Colonic mucosa (tissue), 4 donors: ENCODE data around the gene GALNT14. TPM values are rescaled to one million over a fixed set of nuclear protein-coding genes. Genes with fewer than 3 reads are reported as not detected.

ENCODE experiments used
- DNase-seq: peaks from one replicate; pipeline ENCODE4 v3.0.0-alpha.2; 2020
- H3K27ac ChIP-seq: fragments of 200-600 bp; one replicate; pipeline ENCODE4 v1.8.0; 2021
- H3K27me3 ChIP-seq: fragments of 200-600 bp; one replicate; pipeline ENCODE4 v1.8.0; 2021
- H3K36me3 ChIP-seq: fragments of 200-600 bp; one replicate; pipeline ENCODE4 v1.8.0; 2021
- H3K4me1 ChIP-seq: fragments of 200-600 bp; one replicate; pipeline ENCODE4 v1.8.0; 2021; ENCODE audit warnings: mild to moderate bottlenecking
- H3K4me3 ChIP-seq: fragments of 200-600 bp; one replicate; pipeline ENCODE4 v1.8.0; 2021
- H3K9ac ChIP-seq, 2 donors: one replicate each; pipeline ENCODE4 v1.7.0; 2013; ENCODE audit warnings: control low read depth in 2 of 2, low read depth in 2 of 2, low read length in 2 of 2
- H3K9me3 ChIP-seq: fragments of 200-600 bp; one replicate; pipeline ENCODE4 v1.8.0; 2021
- intact Hi-C: fragments of 100-400 bp; cut with DNase I; formaldehyde crosslinking; loops from one replicate; pipeline ENCODE4 v1.14.1; 2022
- total RNA-seq, 2 donors: library from RNA; stranded (reverse); fragmentation: NEBNext Ultra II Directional in 1 of 2; extraction: Animal tissue kit (Norgen Biotek cat#: 25700) in 1 of 2; gene quantifications; one replicate each; pipeline ENCODE4 v1.2.1, GENCODE V29; 2021
- TF ChIP-seq, protein P1 (sequence below): fragments of 200-600 bp; IDR thresholded peaks from one replicate; pipeline ENCODE4 v1.8.0; 2022; ENCODE audit warnings: antibody characterized with exemption, mild to moderate bottlenecking
- donor health status: healthy.
- donor health status: DM: no; HTN: no; CAD: no.
- donor health status: DM: no; HTN: no; CAD: no.

The GALNT14 gene
- total RNA-seq, 2 donors from 2014 or later, result 0.15 to 0.45 TPM

DNA sequence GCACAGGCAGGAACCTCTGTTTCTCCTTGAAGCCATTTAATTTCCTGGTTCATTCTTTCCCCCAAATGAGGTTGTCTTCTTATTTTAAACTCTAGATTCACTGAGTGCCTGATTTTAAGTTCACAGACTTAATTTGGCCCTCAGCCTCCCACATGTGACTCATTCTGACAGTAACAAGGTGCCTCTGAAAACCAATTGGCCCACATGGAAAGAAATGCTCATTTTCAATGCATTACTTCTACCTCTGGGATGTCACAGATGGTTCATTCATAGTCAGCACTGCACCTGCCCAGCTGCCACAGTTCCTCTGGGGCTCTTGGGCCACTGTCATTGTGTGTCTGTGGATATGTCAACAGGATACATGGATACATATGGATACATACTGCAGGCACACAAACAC, 190.6 kb downstream of the GALNT14 start:
- DNase-seq, result no peak
- H3K4me1 ChIP-seq, result no peaks in the 10 kb centered on the region
- no peak overlapping the region for H3K27ac ChIP-seq
- no peak overlapping the region for H3K9ac ChIP-seq
- H3K4me3 ChIP-seq, result no peak overlapping the region
- intact Hi-C loops, result no loop called here
- no peaks in the 10 kb centered on the region for H3K36me3 ChIP-seq
- no peaks in the 10 kb centered on the region for H3K27me3 ChIP-seq
- no peaks in the 10 kb centered on the region for H3K9me3 ChIP-seq
- TF ChIP-seq, protein P1, sequence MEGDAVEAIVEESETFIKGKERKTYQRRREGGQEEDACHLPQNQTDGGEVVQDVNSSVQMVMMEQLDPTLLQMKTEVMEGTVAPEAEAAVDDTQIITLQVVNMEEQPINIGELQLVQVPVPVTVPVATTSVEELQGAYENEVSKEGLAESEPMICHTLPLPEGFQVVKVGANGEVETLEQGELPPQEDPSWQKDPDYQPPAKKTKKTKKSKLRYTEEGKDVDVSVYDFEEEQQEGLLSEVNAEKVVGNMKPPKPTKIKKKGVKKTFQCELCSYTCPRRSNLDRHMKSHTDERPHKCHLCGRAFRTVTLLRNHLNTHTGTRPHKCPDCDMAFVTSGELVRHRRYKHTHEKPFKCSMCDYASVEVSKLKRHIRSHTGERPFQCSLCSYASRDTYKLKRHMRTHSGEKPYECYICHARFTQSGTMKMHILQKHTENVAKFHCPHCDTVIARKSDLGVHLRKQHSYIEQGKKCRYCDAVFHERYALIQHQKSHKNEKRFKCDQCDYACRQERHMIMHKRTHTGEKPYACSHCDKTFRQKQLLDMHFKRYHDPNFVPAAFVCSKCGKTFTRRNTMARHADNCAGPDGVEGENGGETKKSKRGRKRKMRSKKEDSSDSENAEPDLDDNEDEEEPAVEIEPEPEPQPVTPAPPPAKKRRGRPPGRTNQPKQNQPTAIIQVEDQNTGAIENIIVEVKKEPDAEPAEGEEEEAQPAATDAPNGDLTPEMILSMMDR, result no peak

DNA sequence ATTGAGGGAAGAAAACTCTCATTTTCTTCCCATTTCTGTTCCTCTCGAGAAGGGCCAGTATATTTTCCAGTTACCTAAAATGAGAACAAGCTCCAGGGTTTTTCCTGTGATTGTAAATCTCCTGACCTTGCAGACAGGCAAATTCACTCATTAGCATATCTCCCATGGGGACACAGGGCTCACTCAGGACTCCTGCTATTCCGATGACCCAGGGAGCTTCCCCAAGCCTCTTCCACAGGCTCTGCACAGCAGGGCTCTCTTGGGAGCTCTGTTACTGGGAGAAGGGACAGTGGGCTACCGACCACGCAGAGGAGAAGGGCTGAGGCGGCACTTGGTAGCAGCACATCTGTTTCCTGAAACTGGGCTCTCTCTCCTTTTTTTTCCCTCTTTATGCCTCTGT, 195.8 kb downstream of the GALNT14 start:
- Histone ChIP-seq H3K27ac (no peak overlapping the region), H3K9ac (no peak overlapping the region), H3K27me3 (no peaks in the 10 kb centered on the region), H3K4me1 (no peaks in the 10 kb centered on the region), H3K4me3 (no peak overlapping the region), H3K36me3 (no peaks in the 10 kb centered on the region), H3K9me3 (no peaks in the 10 kb centered on the region)
- no peak for DNase-seq
- intact Hi-C loops, result no loop called here
- TF ChIP-seq, protein P1, result no peak

DNA sequence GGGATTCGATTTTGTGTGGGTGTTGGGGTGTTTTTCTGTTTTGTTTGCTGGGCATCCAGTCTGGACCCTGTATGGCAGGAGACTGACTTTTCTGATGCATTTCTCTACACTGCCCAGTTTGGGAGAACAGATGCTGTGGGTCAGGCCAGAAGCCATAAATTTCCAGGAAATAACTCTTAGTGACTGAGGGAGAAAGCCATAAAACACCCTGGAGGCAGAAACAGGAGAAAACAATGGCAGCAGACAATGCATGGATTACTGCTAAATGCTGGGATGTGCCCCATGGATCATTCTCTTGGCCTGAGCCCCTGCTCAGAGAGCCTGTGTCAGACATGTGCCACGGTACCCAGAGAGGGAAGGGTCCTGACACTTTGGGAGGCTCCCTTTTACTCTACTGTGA, 197.4 kb downstream of the GALNT14 start:
- TF ChIP-seq, protein P1, result no peak
- intact Hi-C loops, result no loop called here
- H3K9ac ChIP-seq, result no peak overlapping the region
- H3K4me1 ChIP-seq, result no peaks in the 10 kb centered on the region
- no peaks in the 10 kb centered on the region for H3K36me3 ChIP-seq
- no peak for DNase-seq
- no peaks in the 10 kb centered on the region for H3K27me3 ChIP-seq
- H3K4me3 ChIP-seq, result no peak overlapping the region
- H3K9me3 ChIP-seq, result no peaks in the 10 kb centered on the region
- H3K27ac ChIP-seq, result no peak overlapping the region

DNA sequence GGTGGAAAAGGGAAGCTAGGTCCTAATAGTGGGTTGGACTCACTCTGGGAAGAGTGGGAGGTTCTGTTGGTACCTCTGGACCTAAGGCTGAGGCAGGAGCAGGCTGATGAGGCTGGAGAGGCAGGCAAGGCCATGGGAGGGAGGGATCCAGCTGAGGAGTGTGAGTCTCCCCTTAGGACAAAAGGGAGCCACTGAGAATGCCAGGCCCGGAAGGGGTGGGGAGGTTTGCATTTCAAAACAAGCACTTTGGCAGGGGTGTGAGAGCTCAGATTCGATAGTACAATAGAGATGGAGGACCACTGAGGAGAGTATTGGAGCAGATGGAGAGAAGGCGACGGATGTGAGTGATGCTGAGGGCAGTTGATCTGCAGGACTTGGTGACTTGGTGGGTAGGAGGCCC, 198.9 kb downstream of the GALNT14 start:
- no peaks in the 10 kb centered on the region for H3K9me3 ChIP-seq
- DNase-seq, result no peak
- no peaks in the 10 kb centered on the region for H3K27me3 ChIP-seq
- H3K9ac ChIP-seq, result no peak overlapping the region
- H3K4me1 ChIP-seq, result no peaks in the 10 kb centered on the region
- H3K36me3 ChIP-seq, result no peaks in the 10 kb centered on the region
- TF ChIP-seq, protein P1, result no peak
- no peak overlapping the region for H3K4me3 ChIP-seq
- no peak overlapping the region for H3K27ac ChIP-seq
- intact Hi-C loops, result no loop called here

DNA sequence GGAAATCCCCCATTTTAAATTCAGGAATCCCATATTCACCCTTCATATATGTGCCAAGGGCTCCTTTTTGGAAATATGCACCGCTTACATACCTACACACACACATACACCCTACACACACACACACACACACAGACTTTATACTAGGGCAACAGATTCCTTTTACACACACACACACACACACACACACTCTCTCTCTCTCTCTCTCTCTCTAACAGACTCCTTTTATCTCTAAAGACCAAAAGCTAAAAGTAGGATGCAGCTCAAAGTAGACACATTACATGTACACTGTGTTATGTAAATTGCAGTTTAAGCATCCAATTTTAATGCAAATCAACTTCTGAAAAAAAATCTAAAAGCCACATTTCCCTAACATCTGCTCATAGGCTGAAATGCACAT, 200.0 kb downstream of the GALNT14 start:
- intact Hi-C loops, result no loop called here
- no peak overlapping the region for H3K9ac ChIP-seq
- no peaks in the 10 kb centered on the region for H3K36me3 ChIP-seq
- no peak overlapping the region for H3K4me3 ChIP-seq
- H3K27ac ChIP-seq, result no peak overlapping the region
- no peak for DNase-seq
- H3K4me1 ChIP-seq, result no peaks in the 10 kb centered on the region
- TF ChIP-seq, protein P1, result no peak
- H3K9me3 ChIP-seq, result no peaks in the 10 kb centered on the region
- H3K27me3 ChIP-seq, result no peaks in the 10 kb centered on the region

DNA sequence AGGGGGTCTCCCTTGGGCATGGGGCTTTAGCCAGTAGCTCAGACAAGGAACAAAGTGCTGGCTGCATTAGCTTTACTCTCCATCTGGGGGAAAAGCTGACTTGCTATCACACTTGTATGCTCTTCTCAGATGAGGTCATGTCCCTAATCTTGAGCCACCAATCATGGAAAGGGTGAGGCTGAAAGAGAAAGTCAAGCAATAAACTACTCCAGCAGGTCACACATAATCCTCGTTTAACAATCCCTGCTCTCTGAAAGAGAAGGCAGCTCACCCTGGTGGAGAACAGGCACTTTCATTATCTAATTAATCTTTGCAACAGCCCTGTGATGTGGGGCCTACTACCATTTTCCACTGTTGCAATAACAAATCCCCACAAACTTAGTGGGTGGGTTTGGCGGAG, 201.3 kb downstream of the GALNT14 start:
- no peaks in the 10 kb centered on the region for H3K9me3 ChIP-seq
- TF ChIP-seq, protein P1, result no peak
- H3K27me3 ChIP-seq, result no peaks in the 10 kb centered on the region
- no peak overlapping the region for H3K4me3 ChIP-seq
- no peak overlapping the region for H3K9ac ChIP-seq
- H3K4me1 ChIP-seq, result no peaks in the 10 kb centered on the region
- DNase-seq, result no peak
- H3K36me3 ChIP-seq, result no peaks in the 10 kb centered on the region
- intact Hi-C loops, result no loop called here
- no peak overlapping the region for H3K27ac ChIP-seq
